B cell (primary cell): Measurements from ENCODE around the gene CBFB.

Source experiments
- EZH2 ChIP-seq: IDR thresholded peaks from 2 replicates; pipeline ENCODE4 v1.6.1; 2012; ENCODE audit warnings: borderline replicate concordance, low read depth, mild to moderate bottlenecking, moderate library complexity, low read length; ENCODE audit not compliant: insufficient read depth, poor library complexity, severe bottlenecking
- TF ChIP-seq, protein P1 (sequence below): fragments of 200-600 bp; IDR thresholded peaks from one replicate; pipeline ENCODE4 v1.8.0; 2022; ENCODE audit warnings: antibody characterized with exemption, mild to moderate bottlenecking

DNA sequence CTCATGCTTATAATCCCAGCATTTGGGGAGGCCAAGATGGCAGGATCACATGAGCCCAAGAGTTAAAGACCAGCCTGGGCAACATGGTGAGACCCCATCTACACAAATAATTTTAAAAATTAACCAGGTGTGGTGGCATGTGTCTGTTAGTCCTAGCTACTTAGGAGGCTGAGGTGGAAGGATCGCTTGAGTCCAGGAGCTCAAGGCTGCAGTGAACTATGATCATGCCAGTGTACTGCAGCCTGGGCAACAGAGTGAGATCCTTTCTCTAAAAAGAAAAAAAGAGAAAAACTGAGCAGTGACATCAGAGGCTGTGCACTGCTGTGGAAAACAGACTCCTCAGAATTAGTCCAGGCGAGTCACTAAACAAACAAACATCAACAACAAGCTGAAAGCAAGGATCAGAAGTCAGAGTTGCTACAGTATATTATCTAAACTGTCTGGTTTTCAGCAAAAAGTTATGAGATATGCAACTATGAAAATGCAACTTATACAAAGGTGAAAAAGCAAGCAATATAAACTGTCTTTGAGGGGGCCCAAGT lies 39.3 kb downstream of the CBFB start:
- TF ChIP-seq EZH2: no peak
- TF ChIP-seq, protein P1, sequence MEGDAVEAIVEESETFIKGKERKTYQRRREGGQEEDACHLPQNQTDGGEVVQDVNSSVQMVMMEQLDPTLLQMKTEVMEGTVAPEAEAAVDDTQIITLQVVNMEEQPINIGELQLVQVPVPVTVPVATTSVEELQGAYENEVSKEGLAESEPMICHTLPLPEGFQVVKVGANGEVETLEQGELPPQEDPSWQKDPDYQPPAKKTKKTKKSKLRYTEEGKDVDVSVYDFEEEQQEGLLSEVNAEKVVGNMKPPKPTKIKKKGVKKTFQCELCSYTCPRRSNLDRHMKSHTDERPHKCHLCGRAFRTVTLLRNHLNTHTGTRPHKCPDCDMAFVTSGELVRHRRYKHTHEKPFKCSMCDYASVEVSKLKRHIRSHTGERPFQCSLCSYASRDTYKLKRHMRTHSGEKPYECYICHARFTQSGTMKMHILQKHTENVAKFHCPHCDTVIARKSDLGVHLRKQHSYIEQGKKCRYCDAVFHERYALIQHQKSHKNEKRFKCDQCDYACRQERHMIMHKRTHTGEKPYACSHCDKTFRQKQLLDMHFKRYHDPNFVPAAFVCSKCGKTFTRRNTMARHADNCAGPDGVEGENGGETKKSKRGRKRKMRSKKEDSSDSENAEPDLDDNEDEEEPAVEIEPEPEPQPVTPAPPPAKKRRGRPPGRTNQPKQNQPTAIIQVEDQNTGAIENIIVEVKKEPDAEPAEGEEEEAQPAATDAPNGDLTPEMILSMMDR: no peak
